HK-2 (cell line): ENCODE results near the gene PITPNC1.
A peak's percentile ranks its signal among the peaks of the same experiment; 100 is the strongest.
"Not testable (repeated sequence)": the region's sequence is repeated elsewhere in the genome, so short reads cannot be mapped to it uniquely, and the experiment has no call there.

Source experiments
- DNase-seq: peaks from one replicate; pipeline ENCODE4 v3.0.0-alpha.2; 2018; ENCODE audit not compliant: unreplicated experiment

Gene PITPNC1

DNA sequence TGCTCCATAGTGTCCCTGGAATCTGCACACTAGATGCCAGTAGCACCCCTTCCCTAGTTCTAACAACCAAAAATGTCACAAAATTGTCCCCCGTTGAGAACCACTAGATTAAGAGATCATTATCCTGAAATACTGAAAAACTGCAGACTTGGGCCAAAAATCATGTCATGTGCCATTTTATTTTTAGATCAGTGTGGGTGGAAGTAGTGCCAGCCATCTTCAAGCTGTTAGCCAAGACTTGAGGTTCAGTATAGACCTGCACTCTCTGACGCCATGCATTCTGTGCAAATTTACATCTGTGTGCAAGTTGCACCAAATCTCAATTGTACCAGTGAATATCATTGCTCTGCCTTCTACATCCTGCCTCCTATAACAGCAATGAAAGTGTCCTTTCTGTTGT lies 309.2 kb downstream of the PITPNC1 start:
- DNase-seq: no peak

DNA sequence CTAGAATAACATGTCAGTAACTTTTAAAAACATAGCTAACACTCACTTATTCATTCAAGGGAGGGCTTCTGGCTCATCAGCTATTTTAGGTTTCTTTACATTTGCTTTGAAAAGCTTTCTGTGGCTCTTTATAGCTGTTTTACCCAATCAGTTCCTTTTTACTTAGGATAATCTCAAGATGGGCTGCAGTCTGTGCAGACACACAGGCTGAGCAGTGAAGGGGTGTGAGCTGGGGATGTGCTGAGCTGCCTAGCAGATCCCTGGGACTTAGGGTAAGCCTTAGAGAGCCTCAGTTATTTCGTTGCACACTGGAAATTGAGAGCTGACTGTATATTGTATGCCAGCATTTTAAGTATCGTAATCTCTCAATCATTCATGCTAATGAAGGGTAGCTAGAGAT lies 310.4 kb downstream of the PITPNC1 start:
- DNase-seq: no peak

DNA sequence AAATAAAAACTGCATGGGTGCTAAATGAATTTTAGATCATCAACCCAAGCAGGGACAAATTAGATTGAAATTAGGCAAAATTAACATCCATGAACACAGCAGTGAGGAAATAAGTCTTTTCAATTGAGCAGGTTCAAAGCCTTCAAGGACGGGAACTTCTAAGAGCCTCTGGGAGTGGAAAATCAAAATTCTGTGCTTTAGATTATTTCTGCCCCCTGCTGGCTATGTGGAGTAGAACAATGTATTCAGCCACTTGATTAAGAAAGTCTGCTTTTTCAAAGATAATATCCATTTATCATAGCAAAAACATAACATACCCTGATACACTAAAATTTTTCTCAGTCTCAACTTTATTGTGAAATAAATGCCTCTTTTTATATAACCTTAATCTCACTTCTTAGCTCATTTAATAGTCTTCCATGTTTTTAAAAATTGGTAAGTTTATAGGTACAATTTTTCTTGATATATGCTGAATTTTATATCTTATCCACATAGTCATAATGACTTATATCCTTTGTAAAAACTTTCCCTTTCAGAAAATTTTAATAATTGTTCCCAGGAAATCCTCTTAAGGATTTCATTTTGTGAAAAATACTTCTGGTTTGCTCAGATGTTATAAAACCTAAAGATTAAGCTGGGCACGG lies 312.6 kb downstream of the PITPNC1 start:
- DNase-seq: no peak

DNA sequence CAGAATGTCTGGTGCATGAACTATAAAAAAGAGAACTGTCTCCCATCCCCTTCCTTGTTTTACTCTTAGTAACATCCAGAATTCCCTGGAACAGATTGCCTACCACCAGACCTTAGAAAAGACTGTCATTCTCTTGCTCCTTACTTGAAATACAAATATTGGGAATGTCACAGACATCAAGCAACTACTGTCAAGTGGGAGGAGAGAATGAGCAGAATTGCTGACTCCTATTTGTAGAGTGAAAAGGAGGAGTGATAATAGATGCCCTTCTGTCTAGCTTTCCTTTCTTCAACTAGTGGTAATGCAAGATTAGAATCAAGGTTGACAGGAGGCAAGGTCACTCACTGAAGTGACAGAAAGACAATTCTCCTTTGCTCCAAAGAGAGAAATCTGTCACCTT lies 316.7 kb downstream of the PITPNC1 start:
- no peak for DNase-seq

DNA sequence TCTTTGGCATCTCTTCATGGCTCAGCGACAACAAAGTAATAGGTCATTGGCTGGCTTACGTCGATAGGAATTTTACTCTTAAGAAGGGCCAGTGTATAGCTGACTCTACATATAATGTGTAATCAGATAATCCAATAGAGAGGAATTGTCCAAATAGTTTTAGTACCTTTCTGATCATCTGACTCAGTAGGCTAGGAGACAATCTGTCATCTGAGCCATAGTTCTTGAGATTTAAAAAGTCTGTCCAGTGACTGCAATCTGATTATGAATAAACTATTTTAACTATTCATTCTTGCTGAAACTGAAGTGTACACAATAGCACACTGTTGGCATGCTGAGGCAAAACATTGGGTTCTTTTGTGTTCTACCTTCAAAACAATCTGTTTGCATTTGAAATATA lies 319.3 kb downstream of the PITPNC1 start:
- no peak for DNase-seq

DNA sequence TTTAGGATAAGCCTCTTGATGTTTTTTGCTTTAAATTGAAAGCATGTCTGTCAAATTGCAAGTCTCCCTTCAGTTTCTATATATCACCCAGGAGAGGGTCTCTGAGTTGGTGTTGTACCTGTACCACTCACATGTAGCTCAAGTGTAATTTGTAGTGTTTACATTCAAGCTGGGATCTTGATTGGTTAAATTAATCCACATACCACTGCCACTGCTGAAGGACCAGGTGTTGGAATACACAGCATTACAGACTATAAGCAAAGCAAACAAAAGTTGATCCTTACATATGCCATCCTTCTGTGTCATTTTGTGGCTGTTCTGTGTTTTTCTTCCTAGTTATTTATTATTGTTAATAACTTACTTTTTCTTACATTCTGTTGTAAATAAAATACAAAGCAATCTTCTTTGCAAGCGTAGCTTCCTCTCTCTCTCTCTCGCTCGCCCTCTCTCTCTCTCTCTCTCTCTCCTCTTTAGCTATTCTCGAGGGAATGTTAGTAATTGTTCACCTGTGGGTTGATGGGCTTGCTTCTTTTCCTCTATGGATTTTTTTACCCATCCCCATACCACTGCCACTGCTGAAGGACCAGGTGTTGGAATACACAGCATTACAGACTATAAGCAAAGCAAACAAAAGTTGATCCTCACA lies 319.9 kb downstream of the PITPNC1 start:
- DNase-seq: peak; percentile 13

DNA sequence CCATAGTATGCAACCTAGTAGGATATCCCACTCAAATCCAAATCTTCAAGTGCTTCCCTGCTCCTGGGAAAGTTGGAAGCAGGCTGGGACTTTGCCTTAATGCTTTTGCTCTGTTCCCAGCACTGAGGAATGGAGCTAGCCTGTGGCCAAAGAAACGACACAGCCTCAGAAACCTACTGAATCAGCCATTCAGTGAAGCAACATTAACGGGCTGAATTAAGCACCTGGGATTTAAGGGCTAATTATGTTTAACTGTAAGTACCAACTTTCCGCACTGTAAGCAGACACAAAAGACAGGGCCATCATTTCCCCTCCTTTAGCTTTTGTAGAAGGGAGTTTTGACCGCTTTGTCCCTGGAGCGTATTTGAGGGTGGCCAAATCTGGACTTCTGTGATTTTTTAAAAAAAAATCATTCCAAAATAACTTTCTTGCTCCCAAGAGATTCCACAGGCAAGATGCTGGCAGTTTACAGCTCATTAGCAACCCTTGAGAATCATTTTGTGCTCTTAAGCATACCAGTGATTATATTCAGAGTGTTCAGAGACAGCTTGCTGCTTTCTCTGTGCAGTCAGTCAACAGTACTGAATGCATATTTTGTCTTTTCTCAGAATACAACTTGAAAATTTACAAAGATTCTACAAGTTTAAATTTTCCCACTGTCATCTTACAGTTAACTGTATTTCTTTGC lies 323.1 kb downstream of the PITPNC1 start:
- DNase-seq: no peak

DNA sequence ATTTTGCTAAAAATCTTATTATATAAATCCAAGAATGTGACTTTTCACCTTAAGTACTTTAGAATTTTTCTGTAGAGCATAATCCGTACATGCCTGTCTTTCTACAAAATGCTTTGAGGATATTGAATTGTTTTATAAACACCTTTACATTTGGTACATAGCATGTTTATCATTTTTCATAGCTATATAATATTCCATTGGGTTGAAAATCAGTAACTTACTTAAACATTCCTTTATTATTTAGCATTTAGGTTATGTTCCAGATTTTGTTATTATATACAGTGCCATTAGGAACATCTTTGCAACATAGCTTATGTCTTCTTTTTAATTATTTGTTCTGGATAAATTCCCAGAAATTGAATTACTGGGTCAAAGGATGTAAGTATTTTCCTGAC lies 323.6 kb downstream of the PITPNC1 start:
- DNase-seq: no peak

DNA sequence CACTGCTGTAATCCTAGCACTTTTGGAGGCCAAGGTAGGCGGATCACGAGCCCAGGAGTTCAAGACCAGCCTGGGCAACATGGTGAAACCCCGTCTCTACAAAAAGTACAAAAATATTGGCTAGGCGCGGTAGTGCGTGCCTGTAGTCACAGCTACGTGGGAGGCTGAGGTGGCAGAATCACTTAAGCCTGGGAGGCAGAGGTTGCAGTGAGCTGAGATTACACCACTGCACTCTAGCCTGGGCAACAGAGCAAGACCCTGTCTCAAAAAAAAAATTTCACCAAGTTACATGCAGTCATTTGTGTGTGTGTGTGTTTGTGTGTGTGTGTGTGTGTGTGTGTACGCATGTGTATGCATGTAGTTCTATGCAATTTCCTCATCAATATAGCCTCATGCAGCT lies 325.8 kb downstream of the PITPNC1 start:
- not testable (repeated sequence) for DNase-seq

DNA sequence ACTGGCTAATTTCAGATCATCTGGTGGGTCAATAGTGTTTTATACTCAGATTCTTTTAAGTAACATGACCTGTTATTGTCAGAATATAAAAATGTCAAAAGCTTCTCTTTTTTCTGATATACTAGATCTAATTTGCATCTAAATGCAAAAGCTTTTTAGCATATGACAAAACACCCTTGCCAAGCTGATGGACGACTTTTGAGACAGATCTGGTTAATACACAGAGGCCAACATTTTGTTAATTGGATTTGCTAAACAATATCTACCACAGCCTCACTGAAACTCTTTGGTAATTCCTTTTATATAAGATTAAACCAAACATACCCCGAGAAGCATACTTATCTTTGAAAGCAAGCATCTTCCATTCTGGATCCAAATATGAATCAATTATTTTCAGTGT lies 330.4 kb downstream of the PITPNC1 start:
- no peak for DNase-seq

DNA sequence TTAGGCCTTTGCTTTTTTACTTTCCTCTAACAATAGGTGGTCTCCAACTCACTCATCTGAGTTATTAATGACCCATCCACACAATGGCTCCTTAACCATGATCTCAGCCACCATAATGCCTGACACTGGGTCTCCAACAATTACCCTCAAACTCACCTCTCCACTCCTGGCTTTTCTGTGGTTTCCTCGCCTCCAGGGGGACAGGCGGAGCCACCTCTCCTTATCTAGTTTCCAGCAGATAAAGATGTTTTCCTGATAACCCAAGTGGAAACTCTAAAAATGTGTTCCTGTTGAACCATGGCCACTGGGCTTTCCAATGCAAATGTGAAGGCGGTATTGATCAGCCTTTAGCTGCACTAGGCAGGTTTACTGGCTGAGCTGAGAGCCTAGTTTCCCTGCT lies 331.3 kb downstream of the PITPNC1 start:
- no peak for DNase-seq

DNA sequence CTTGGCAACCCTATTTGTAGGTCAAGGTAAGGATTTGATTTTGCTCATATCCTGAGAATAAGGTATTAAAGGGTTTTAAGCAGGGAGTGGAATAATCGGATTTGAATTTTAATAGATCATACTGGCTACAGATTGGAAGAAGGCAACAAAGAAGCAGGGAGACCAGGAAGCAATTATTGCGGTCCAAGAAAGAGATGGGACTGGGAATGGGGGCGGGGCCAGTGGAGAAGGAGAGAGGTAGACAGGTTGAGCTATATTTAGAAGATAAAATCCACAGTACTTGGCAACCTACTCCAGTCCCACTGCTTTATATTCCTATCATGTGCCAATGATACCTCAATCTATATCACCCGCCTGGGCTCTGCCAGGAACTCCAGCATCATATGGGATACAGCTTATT lies 334.8 kb downstream of the PITPNC1 start:
- no peak for DNase-seq

DNA sequence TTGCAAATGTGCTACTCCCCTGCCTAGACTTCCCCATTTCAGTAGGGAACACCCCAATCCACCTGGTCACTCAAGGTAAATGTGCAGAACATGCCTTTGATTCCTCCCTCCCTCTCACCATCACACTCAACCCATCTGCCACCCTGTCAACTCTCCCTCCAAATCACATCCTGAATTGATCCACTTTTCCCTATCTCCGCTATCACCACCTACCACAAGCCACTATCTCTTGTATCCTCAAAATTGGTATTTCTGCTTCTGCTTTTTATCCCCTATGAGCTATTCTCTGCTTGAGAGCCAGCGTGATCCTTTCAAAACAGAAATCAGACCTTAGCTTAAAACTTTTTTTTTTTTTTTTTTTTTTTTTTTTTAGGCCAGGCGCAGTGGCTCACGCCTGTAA lies 335.3 kb downstream of the PITPNC1 start:
- DNase-seq: no peak

DNA sequence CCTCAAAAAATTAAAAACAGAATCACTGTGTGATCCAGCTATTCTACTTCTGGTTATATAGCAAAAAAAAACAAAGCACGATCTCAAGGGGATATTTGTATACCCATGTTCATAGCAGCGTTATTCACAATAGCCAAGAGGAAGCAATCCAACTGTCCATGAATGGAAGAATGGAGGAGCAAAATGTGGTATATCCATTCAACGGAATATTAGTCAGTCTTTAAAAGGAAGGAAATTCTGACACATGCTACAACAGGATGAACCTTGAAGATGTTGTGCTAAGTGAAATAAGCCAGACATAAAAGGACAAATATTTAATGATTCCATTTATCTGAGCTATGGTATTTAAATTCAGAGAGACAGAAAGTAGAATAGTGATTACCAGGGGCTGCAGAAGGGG lies 336.1 kb downstream of the PITPNC1 start:
- no peak for DNase-seq

DNA sequence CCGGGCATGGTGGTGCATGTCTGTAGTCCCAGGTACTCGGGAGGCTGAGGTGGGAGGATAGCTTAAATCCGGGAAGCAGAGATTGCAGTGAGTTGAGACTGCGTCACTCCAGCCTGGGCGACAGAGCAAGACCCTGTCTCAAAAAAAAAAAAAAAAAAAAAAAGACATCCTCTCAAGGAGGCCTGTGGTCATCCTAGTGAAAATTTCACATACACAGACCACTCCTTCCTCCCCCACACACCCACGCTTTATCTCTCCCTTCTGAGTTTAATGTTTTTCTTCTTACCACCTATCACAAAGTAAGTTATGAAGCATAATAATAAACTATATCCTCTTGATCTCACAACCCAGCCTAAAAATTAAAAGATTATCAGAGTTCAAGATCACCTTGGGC lies 339.3 kb downstream of the PITPNC1 start:
- DNase-seq: no peak

DNA sequence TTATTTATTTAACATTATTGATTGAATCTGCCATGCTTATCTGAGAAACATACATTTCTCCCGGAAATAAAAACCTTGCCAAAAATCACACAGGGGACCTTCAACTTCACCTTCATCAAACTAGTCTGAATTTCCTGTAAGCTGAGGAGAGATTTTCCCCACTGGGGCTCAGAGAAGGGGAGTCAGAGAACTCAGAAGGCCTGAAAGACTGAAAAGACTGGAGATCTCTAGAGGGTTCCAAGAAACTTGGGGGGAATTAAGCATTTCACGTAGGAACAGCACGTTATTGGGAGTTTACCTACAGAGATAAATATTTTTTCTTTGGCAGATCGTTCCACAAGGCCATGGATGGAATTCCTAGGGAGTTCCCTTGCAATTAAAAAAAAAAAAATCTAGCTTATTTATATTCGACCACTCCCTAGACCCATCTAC lies 340.1 kb downstream of the PITPNC1 start:
- no peak for DNase-seq

DNA sequence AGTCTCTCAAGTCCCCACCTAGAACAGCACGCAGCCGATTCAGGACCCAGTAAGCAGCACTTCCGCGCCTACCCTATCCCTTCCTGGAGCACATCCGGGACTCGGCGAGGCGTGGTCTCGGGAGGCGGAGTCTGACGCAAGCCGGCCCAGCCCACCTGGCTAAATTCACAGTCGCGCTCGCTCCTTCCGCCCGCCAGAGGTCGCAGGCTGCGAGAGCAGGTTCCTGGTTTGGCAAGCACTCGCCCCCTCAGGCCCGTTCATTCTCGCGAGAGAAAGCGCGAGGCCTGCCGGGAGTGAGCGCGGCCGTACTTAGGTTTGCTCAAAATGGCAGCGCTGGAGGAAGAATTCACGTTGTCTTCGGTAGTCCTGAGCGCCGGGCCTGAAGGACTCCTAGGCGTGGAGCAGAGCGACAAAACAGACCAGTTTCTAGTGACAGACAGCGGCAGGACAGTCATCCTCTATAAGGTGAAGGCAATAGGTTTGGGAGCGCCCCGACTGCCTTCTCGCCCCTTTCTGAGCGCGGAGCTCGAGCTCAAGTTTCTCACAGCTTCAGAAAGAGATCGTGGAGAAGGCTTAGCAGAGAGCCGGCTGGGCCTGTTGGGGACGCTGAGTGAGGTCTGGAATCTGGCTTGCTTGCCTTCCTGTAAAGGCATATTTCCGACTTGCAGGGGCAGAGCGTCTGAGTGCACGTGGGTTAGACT lies 340.7 kb downstream of the PITPNC1 start, which contains the start of gene NOL11:
Gene NOL11 (plus strand): TSS at position 313 of the 701 bp plus-strand sequence. CDS start 12 bp downstream, at position 325.
- DNase-seq: peak; percentile 100

DNA sequence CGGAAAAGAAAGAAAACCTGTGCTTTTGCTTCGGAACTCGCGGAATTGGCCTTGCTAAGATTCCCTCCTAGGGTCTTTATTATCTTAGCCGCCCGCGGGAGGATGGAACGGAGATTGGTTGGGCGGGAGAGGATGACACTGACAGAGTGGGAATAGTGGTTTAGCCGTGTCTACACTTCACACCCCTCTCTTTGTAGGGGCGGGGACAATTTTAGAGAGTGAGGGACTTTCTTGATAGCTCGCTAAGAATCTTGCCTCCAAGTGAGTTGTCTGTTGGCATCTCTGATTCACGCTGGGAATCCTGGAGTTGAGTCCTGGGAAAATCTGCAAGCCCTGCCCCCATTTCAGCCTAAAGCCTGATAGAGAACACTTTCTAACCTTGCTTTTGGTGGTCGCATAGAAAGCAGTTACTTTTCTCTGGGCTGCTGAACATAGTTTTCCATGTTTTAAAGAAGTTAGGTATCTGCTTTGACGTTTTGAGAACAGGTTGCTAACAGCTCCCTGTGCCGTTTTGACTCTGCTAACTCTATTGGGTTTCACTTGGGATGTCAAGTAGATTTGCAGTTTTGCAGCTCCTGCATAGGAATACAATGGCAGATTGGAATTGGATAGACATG lies 341.4 kb downstream of the PITPNC1 start:
- DNase-seq: peak; percentile 49

DNA sequence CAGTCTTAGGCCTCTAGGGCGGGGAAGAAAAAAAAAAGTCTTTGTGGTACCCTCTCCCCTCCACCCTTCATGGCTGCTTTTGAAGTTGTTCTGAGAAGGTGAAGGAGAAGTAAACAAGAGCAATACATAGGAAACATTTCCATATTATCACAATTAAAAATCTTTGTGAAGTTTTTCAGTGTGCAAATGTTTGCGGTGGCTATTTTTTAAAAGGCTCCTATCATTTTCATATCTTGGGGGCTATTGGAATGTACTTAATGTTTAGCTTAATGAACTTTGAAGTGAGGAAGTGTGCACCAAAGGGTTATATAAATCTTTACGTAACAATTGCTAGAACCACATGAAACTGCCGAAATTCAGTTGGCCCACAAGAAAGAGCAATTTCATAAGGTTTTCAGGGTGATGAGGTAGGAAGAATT lies 348.3 kb downstream of the PITPNC1 start:
- no peak for DNase-seq

DNA sequence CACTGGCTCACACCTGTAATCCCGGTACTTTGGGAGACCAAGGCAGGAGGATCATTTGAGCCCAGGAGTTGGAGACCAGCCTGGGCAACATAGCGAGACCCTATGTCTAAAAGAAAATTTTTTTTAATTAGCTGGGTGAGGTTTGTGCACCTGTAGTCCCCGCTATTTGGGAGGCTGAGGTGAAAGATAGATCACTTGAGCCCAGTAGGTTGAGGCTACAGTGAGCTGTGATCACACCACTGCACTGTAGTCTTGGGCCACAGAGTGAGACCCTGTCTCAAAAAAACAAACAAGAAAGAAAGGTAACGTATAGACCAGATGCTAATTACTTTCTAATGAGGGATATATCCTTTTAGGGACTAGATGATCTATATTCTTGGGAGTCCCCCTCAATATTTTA lies 348.7 kb downstream of the PITPNC1 start:
- DNase-seq: no peak

DNA sequence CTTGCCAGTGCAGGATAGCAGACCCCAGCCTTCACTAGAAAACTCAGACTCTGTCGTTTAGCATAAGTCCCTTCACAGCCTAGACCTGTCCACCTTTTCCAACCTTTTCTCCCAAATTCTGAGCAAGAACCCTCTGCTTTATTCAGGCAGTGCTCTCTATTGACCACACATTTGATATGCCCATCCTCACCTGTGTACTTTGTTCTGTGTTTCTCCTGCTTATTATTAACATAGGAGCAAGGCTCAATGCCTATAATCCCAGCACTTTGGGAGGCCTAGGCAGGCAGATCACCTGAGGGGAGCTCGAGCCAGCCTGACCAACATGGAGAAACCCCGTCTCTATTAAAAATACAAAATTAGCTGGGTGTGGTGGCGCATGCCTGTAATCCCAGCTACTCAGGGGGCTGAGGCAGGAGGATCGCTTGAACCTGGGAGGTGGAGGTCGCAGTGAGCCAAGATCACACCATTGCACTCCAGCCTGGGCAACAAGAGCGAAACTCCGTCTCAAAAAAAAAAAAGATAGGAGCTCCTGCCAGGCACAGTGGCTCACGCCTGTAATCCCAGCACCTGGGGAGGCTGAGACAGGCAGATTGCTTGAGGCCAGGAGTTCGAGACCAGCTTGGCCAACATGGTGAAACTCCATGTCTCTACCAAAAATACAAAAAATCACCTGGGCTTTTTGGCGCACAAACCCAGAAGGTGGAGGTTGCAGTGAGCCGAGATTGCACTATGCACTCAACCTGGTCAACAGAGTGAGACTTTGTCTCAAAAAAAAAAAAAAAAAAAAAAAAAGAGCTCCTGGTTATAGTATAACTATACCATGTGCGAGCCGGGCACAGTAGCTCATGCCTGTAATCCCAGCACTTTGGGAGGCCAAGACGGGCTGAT lies 350.3 kb downstream of the PITPNC1 start:
- not testable (repeated sequence) for DNase-seq
